ENCODE results near the gene ELOVL3. TPM values are rescaled to one million over a fixed set of nuclear protein-coding genes. Genes with fewer than 3 reads are reported as not detected.

ELOVL3 gene
- 0.21 to 0.50 TPM (median 0.37 TPM) in 5 replicates for total RNA-seq (2022; extraction: Qiagen RNA extraction; ENCODE audit: low read depth)

DNA sequence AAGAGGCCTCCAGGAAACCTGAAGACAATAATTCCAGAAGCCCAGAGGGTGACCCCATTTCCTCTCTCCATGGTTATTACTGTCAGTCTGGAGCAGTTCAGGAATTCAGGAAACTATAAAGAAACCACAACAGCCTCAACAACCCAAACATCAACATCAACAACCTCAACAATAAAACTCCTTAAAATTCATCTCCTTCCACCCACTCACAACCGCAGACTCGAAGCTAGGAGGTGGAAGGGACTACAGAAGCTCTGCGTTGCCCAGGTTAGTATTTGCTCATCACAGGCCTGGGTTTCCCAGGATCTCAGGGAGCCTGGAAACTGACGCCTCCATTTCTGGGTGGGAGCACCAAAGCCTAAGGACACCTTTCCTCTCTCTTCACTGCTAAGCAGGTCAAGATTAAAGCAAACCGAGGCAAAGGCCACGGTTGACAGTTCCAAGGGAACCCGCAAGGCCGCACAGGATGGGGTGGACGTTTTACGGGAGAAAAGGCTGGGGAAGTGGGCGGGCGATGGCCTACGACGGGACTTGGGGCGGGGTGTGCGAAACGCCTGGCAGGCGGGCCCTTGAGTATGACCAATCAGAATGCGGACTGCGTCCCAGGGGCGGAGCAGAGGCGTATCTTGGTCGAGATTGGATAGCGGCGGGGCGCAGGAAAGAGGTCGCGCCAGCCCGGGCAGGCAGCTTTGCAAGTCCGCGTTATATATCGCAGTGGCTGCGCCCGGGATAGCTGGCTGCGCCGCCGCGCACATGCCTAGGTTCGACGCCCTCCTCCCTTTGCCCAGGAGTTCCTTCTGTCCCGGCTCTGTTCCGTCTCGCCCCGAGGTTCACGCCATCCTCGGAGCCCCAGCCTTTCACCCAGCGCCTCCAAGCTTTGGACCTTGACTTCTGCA lies at the start of gene ELOVL3:
Gene ELOVL3 (plus strand): TSS at position 654 of the 896 bp plus-strand sequence. CDS start 250 bp downstream, outside the sequence.

DNA sequence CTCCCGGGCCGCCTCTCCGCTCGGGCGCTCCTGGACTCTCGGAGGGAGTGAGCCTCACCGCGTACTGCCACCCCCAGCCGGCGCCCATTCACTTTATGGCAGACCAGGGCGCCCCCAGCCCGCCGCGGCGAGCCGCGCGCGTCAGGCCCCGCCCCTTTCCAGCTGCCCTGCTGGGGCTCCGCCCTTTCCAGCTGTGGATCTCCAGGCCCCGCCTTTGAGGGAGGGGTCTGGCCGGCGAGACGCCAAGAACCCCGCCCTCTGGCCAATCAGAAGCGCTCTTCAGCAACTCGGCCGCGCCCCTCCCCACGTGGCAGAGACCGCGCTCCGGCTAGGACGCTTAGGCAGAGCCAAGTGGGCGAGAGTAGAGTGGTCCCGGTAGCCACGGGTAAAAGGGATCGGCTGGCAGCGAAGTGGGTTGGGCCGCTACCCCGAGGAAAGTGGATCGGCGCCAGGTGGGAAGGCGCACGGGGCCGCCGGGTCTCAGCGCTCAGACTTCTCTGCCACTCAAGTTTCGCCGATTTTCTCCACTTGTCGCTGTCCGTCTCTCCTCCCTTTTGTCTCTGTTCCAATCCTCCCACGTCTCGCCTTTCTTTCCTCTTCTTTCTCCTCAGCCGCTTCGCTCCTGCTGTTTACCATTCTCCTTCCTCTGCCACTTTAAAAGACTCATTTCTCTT lies 15.5 kb downstream of the ELOVL3 start, which contains the start of gene PITX3:
Gene PITX3 (minus strand): TSS at position 69 of the 674 bp plus-strand sequence. CDS start 9,432 bp downstream, outside the sequence.

GRCh38 chr10:102245082-102245931 lies 19.2 kb downstream of the ELOVL3 start, which contains the start of gene GBF1:
TSS of gene GBF1 (plus strand) at chr10:102245532. CDS start at chr10:102258939, 13,407 bp downstream.

Other genes starting within 250 kb of the ELOVL3 start
- gene ARMH3, start 170.1 kb upstream of the ELOVL3 start, total RNA-seq (2022; extraction: Qiagen RNA extraction; ENCODE audit: low read depth) = 11.4 to 12.6 TPM (median 12.1 TPM) in 5 replicates
- gene HPS6, start 160.9 kb upstream of the ELOVL3 start, total RNA-seq (2022; extraction: Qiagen RNA extraction; ENCODE audit: low read depth) = 23.6 to 38.2 TPM (median 33.1 TPM) in 5 replicates
- 33.6 to 41.5 TPM (median 39.4 TPM) in 5 replicates for gene LDB1, start 105.9 kb upstream of the ELOVL3 start, total RNA-seq (2022; extraction: Qiagen RNA extraction; ENCODE audit: low read depth)
- 51.5 to 65.6 TPM (median 59.4 TPM) in 5 replicates for gene PPRC1, start 93.3 kb upstream of the ELOVL3 start, total RNA-seq (2022; extraction: Qiagen RNA extraction; ENCODE audit: low read depth)
- 180 to 198 TPM (median 191 TPM) in 5 replicates for gene NOLC1, start 73.9 kb upstream of the ELOVL3 start, total RNA-seq (2022; extraction: Qiagen RNA extraction; ENCODE audit: low read depth)
- 0.22 to 0.46 TPM (median 0.27 TPM) in 5 replicates for gene PITX3, start 15.2 kb downstream of the ELOVL3 start, total RNA-seq (2022; extraction: Qiagen RNA extraction; ENCODE audit: low read depth)
- 23.5 to 28.7 TPM (median 26.8 TPM) in 5 replicates for gene GBF1, start 19.2 kb downstream of the ELOVL3 start, total RNA-seq (2022; extraction: Qiagen RNA extraction; ENCODE audit: low read depth)
- gene NFKB2, start 169.4 kb downstream of the ELOVL3 start, total RNA-seq (2022; extraction: Qiagen RNA extraction; ENCODE audit: low read depth) = 77.0 to 127 TPM (median 98.1 TPM) in 5 replicates
- 0.24 to 0.91 TPM (median 0.30 TPM) in 5 replicates for gene PSD, start 192.5 kb downstream of the ELOVL3 start, total RNA-seq (2022; extraction: Qiagen RNA extraction; ENCODE audit: low read depth)
- 6.5 to 11.3 TPM (median 8.2 TPM) in 5 replicates for gene FBXL15, start 194.5 kb downstream of the ELOVL3 start, total RNA-seq (2022; extraction: Qiagen RNA extraction; ENCODE audit: low read depth)
- 62.5 to 70.8 TPM (median 63.1 TPM) in 5 replicates for gene CUEDC2, start 206.3 kb downstream of the ELOVL3 start, total RNA-seq (2022; extraction: Qiagen RNA extraction; ENCODE audit: low read depth)
- 0.08 to 0.34 TPM (median 0.11 TPM) in 5 replicates for gene C10orf95, start 225.2 kb downstream of the ELOVL3 start, total RNA-seq (2022; extraction: Qiagen RNA extraction; ENCODE audit: low read depth)

Measured in A549 treated with CpdA at 1 μM for 4 hours (cell line).